ENCODE measurements around the gene HAVCR1.

Gene HAVCR1

GRCh38 chr5:156991714-156992113, 67.2 kb downstream of the HAVCR1 start:
- no peak for DNase-seq (ENCODE audit: low read depth)

GRCh38 chr5:156984064-156984463, 74.9 kb downstream of the HAVCR1 start:
- no peak for DNase-seq (ENCODE audit: low read depth)

- no peak for DNase-seq (ENCODE audit: low read depth)
These were observed 77.4 kb downstream of the HAVCR1 start for GRCh38 chr5:156981481-156981880.

Measured in iris pigment epithelial cell (primary cell).